NCI-H1694 treated with DMSO at 0.1 percent for 48 hours (cell line): Measurements from ENCODE around the gene PIMREG.
A peak's percentile ranks its signal among the peaks of the same experiment; 100 is the strongest.
"Not testable (repeated sequence)": the region's sequence is repeated elsewhere in the genome, so short reads cannot be mapped to it uniquely, and the experiment has no call there.

Experiments used
- DNase-seq: peaks from one replicate; lab custom pipeline; 2025; lab: John Stamatoyannopoulos, UW

PIMREG gene

DNA sequence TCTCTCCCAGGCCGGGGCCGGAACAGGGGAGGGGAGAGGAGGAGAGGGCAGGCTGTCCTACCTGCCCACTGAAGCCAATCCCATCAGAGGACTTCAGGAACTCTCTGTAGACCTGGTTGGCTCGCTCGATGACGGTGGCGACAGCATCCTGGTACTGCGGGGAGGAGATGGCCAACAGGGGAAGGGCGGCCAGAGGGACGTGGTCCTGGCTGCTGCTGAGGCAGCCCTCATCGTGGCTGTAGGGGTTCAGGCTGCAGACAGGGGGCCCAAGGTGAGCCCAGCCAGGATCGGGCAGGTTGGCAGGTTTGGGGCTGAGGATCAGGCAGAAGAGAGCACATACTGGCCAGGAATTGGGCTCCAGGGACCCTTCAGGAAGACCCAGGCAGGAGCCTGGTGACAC lies 34.2 kb downstream of the PIMREG start:
- no peak for DNase-seq

DNA sequence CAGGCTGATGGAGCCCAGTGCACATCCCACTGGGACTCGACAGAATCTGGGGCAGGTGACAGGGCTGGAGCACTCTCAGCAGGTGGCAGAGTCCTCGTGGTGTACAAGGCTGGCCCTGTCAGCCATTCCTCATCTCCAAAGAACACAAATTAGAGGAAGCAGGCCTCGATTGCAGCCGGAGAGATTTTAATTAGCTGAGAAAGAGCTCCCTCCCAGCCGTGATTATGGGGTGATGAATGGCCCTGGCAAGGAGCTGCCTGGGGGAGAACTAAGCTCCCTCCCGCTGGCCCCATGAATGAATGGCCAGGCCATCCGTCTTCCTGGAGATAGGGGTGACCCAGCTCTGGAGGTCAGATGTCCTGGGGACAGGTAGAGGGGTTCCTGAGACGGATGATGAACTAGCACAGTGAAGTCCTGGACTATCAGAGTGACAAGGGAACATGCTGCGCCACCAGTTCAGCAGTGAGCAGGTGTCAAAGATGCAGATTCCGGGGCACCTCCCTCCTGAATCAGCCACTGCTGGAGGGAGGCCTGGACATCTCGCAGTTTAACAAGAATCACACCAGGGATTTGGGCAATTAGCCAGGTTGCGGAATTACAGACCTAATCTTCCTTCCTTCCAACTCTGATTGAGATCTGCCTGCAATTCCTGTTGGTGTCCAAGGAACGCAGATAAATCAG lies 35.5 kb downstream of the PIMREG start:
- no peak for DNase-seq

DNA sequence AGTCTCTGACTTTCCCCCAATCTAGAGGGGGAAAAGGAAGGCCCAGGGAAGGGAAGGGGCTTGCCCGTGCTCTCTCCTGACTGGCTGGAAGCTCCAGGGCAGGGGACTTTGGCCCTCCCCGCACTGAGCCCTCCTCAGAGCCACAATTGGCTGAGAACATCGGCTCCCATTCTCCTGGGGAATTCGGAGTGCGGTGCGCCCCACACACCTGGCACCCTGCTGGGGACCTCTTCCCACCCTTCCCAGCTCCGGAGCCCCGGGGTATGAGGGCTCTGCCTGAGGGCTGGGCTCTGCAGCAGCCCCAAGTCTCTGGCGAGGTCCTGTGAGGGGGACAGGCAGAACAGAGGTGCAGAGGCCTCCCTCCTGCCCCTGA lies 36.0 kb downstream of the PIMREG start:
- no peak for DNase-seq

DNA sequence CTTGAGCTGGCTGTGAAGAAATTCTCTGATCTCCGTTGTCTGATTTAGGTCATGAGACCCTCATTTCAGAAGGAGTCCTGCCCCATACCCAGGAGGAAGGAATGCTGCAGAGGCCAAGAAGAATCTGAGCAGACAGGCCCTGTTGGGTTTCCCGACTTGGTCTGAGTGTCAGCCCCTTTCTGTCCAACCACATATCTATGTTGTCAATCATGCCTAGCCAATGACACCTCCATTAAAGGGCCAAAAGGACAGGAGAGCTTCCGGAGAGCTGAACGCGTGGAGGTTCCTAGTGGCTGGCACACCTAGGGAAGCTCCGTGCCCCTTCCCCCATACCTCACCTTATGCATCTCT lies 37.8 kb downstream of the PIMREG start:
- no peak for DNase-seq

DNA sequence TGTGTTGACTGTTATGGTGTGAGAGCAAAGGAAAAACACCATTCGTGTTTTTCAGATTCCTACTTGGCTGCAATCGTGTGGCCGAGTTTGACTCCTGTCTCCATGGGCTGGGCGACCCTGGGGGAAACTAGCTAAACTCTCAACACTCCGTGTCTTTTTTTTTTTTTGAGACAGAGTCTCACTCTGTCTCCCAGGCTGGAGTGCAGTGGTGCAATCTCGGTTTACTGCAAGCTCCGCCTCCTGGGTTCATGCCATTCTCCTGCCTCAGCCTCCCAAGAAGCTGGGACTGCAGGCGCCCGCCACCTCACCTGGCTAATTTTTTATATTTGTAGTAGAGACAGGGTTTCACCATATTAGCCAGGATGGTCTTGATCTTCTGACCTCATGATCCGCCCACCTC lies 38.5 kb downstream of the PIMREG start:
- DNase-seq = not testable (repeated sequence)

DNA sequence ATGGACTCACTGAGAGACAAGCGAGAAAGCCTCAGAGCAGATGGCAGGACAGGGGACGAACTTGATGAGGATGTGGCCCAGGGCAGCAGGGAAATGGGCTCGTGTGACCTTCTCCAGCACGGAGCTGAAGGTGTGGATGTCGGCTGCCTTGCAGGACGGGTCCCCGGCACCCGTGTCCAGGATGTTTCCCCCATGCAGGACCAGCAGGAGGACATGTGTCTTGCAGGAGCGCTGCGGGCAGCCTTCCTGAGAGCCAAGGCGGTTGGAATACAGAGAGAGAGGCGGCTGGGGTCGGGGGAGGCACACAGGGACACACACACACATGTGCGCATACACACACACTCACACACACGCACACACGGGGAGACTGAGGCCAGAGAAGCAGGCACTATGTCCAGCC lies 39.3 kb downstream of the PIMREG start:
- no peak for DNase-seq

DNA sequence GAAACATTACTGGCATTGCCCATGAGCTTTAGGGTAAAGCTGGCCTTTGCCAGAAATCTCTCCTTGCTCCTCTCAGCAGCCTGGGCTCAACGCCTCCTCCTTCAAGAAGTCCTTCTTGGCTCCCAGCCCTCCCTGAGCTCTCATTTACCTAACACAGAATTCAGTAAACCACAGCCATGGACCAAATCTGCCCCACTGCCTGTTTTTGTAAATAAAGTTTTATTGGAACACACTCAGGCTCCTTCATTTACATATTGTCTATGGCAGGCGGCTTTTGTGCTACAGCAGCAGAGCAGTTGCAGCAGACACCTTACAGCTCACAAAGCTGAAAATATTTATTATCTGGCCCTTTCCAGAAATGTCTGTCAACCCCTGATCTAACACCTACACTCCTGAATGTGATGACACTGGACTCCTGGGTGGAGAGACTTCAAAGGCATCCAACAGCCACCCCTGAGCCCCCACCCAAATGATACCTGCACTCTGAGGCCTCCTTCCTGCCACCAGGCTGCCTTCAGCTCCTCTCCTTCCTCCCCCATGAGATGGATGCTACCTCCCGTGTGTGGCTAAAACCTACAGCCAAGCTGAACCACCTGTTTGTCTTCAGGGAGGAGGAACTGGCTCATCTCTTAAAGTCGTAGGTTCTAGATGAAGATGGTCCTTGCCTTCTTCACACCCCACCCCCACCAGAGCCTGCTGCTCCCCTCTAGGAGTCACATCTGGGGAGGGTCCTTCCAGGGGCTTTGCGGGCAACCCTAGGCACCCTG lies 41.6 kb downstream of the PIMREG start:
- DNase-seq = no peak

DNA sequence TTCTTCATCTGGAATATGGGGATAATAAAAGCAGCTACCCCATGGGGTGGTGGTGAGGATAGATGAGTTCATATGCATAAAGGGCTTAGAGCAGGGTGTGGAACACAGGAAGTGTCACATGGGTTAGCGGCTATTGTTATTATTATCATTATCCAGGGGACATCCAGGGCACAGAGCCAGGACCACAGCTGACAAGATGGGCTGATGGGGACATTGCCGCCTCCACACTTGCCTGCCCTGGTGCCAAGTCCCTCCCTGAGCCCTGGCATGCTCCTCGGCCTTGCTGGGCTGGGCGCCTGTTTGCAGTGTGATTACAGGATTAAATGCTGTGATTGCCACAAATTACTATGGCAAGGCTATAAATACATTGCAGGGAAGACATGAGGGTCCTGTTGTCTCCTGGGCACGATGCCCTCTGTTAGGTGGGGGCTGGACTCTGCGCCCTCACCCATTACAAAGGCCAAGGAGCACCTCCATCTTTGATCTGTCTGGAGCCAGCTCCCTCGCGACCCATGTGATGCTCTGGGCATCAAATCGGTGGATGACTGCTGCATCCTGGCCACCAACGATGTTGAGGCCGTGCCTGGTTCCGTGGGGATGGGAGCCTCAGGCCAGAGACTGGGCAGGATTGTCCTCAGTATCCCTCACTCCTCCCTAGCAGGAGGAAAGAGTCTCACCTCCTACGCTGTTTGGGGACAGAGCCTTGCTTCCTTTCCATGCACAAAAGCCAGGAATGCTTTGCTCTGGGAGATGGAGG lies 43.2 kb downstream of the PIMREG start:
- DNase-seq = no peak

DNA sequence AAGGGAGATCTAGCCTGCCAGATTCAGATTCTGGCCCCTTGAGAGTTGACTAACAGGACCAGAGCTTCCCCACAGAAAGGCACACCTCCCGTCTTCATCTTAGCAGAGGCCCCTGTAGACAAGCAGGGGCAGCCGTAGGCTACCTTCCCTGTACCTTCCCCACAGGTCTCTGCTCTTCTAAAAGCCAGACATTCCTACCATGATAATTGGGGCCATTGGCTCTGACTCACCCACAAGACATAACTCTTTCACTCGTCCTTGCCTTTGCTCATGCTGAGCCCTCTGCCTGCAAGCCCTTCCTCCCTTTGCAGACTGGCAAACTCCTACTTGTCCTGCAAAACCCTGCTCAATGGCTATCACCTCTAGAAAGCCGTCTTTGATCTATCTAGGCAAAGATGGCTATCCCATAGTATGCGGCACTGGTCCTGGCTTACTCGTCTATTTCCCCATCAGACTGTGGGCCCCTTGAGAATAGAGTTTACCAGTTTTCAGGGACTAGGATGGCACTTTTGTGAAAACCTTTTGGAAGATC lies 43.8 kb downstream of the PIMREG start:
- DNase-seq = no peak

DNA sequence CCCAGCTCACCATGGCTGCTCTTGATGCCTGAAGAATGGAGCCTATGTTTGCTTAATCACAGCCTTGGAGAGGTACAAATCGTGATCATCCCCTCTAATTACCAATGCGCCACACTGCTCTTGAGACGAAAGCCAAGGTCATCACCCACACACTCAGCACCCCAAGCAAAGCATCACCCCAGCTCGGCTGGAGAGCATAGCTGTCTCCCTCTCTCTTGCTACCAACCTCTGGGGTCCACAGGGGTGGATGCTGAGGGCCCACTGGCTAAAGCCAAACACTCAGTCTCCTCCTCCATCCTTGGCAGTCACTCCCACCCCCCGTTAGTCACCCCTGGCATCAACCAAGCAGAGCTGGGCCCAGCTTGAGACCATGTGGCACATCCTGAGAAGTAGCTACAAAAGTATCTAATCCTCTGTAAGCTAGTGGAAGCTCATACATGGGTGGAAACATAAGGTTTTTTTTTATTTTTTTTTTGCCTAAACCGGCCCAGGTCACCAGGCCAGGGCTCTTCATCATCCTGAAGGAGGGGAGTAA lies 44.8 kb downstream of the PIMREG start:
- no peak for DNase-seq

DNA sequence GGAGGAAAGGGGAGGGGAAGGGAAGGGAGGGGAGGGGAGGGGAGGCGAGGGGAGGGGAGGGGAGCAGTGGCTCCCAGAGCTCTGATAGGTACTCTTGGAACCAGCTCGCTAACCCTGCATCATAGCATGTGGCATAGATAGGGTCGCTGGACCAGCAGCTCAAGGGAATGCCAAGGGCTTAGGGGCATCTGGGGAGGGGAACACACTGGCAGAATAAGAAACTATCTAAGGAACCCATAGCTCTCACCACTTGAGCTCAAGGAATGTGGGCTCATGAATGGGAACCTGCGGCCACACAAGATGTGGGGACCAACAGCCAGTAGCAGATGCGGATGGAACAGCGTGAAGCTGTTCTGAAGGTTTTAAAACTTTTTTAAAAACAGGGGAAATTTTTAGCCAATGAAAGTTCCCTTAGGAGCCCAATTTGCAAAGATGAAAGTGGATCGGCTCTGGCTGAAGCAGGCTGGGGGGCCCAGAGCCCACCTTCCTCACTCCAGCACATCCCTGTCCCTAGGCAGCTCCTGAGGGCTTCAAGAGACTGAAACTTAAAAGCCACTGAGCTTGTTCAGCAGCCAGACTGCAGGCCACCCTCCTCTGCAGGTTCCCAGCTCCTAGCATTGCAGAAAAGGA lies 46.9 kb downstream of the PIMREG start:
- DNase-seq = no peak

DNA sequence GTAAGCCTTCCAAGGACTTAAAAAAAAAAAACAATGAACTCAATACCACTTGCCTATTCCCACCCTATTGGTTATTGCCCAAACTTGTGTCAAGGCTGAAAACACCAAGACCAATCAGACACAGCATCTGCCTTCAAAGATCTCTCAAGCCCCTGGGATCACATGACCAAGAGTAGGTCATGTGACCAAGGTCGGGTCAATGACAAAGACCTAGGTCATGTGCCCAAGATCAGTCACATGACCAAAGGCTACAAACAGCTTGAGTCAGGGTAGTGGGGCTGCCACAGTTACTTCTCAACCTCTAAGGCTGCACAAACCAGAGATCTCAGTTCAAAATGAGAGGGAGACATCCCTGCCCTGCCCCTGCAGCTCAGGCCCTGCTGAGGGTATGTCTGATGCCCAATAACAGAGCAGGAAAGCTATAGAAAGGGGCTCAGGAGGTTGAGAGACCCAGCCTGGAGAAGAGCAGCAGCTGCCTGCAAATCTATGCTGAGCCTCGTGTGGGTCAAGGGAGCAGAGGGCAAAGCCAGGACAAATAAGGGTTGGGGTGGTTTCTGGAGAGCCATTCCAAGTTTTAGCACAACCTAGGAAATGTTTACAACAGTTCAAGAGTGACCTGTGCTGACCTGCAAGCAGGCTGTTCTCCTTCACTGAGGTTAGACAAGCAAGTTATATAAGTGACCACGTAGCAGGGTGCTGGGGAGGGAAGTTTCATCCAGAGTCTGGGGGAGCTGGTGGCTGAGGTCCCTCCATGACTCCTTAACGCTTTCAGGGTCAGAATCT lies 48.8 kb downstream of the PIMREG start:
- DNase-seq = no peak

DNA sequence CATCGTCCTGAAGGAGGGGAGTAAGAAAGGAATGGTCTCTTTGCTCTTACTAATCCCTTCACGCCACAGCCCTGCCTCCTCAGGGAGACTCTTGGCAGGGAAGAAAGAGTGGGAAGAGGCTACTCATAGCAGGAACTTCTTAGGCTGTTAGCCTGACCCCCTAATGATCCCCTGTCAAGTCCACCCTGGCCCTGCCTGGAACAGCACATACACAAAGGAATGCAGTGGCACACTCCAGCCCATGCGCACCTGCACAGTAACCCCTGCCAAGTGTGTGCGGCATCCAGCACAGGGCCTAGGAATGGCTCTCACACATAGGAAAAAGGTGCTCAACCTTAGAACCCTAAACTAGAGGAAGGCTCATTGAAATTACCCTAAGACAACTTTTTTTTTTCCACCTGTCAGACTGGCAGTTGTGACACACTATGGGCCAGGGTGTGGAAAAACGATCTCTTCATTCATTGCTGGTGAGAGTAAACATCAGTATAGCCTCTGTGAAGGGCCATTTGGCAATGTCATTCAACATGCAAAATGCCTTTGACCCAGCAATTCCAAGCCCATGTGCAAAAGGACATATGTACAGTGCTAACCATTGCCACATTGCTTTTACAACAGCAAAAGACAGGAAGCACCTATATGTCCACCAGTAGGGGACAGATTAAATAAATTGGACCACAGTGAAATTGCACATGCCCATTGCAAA lies 50.1 kb downstream of the PIMREG start:
- no peak for DNase-seq

DNA sequence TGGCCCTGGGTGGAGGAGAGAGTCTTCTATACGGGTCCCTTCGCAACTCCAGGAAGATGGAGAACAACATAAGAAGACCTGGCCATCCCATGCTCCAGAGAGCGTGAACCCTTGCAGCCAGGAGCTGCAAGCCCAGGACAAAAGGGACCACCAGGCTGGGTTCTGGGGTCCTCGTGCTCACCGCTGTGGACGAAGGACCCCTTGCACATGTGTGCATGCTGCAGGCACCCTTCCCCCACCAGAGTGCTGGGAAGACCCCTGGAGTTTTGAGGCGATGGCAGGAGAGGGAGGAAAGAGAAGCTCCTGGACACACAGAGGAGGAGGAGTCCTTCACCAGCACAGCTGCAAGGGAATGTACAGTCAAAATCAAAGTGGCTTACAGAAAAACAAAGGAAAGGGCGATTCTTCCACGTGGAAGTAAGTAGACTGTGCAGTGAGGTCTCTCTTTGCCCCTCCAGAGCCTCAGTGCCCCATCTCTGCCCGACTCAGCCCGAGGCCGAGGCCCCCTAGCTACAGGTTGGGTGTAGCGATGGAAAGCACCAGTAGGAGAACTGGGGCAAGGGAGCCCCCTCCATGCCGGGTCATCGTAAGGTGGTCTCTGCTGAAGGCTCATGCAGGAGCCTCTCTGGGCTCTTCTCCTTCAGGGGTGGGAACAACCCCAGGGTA lies 51.3 kb downstream of the PIMREG start:
- no peak for DNase-seq

DNA sequence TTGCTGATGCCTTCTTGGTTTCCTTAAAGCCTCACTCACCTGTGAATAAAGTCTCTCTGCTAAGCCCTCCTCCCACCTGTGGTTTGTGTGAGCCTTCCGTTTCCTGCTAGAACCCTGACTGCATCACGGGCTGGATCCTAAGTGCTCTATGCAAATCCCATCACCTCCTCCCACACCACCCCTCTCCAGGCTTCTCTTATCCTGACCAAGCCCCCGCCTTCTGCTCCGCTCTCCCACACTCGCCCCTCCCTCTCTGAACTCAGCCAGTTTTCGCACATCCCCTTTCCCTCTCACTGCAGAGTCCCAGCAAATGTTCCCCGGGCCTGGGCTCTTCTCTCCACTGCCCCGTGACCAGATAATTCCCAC lies 51.8 kb downstream of the PIMREG start:
- DNase-seq = no peak

DNA sequence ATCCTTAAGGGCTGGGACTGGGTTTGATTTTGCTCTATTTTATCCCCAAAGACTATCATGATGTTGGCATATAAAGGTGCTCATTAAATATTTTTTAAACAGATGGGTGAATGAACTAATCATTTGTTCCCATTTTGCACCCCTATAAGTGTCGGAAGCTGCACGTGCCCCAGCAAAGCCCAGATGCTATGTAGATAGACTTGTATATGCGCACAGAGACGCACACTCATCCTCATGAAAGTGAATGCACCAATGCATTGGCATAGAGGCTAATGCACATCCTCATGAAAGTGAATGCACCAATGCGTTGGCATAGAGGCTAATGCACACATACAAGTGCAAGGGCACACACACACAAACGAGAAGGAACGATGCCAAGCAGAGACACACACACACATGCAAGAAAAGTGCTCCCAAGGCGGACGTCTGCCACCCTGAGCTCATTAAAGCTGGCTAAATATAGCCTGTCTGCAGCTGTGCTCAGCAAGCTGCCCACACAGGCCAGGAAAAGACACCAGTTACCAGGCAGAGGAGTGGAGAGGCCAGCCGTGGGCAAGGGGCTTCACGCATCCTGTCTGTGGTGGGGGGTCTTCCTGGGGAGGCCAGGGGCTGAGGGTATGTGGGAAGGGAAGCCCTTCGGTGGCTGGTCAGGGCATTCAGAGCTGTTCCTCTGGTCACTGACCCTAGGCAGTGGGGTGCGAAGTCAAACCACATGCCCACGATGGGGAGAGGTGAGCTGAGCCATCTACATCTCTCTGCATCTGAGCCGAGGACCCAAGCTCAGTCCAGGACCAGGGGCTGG lies 52.6 kb downstream of the PIMREG start:
- DNase-seq = peak; percentile 77

DNA sequence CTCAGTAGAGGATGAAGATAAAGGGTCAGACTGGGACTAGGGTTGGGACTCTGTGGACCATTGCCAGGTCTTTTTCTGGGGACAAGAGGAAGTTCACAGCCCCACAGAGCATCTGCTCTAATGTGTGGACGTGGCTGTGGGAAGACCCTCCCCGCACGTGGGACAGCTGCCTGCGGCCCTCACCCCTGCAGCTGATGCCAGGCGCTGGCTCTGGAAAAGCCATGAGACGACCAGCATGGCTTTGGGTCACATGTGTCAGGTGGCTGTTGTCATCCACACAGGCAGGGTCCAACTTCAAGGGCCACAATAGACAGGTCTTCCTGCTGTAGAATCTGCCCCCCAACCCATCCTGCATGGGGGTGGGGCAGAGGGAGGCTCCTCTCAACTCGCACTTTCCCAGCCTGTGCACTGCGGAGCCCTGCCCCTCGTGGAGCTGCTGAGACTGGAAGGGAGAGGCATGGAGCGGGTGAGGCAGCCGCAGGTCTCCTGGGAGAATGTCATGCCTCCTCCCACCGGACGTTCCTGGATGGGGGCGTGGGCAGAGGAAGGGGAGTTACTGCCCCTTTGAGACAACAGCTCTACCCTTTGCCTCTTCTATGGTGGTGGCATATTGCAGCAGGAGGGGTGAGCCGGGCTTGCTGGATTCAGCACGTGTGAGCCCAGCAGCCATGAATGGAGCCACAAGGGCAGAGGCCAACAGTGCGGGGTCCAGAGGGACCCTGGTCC lies 53.4 kb downstream of the PIMREG start:
- no peak for DNase-seq

DNA sequence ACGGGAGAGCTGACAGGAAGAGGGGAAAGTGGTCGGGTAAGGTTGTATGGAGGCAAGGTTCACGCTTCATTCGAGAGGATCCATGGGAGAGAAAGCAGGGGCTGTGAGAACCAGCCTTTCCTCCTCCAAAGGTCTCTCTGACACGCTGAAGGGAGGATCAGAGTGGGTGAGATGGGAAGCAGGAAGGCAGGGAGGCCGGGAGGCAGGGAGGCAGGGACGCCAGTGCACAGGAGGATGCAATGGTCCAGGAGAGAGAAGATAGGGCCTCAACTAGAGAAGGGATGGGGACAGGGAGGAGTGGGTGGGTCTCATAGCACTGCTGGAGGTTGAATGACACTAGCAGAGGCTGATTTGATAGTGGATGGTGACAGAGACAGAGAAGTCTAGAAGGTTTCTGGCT lies 54.1 kb downstream of the PIMREG start:
- DNase-seq = no peak
